Endodermal cell (in vitro differentiated cells): Measurements from ENCODE around the gene ARID3B. TPM values are rescaled to one million over a fixed set of nuclear protein-coding genes. Genes with fewer than 3 reads are reported as not detected.

ENCODE experiments used
- DNase-seq: peaks from one replicate; pipeline ENCODE4 v3.0.0-alpha.2; 2017
- H3K27ac ChIP-seq: 2 replicates; pipeline ENCODE4 v1.5.1; 2013; ENCODE audit warnings: mild to moderate bottlenecking, low read depth, low read length, moderate library complexity
- H3K27me3 ChIP-seq: 2 replicates; pipeline ENCODE4 v1.6.1; 2013; ENCODE audit warnings: mild to moderate bottlenecking, low read length, moderate library complexity; ENCODE audit not compliant: insufficient read depth, control insufficient read depth, poor library complexity, severe bottlenecking
- H3K36me3 ChIP-seq: 2 replicates; pipeline ENCODE4 v1.7.0; 2013; ENCODE audit warnings: mild to moderate bottlenecking, low read length, moderate library complexity; ENCODE audit not compliant: control insufficient read depth, insufficient read depth
- H3K4me1 ChIP-seq: one replicate; pipeline ENCODE4 v1.7.0; 2013; ENCODE audit warnings: low read length; ENCODE audit not compliant: control insufficient read depth, insufficient read depth
- H3K4me3 ChIP-seq: 2 replicates; pipeline ENCODE4 v1.5.1; 2013; ENCODE audit warnings: mild to moderate bottlenecking, low read length, moderate library complexity
- H3K9ac ChIP-seq: 2 replicates; pipeline ENCODE4 v1.6.1; 2013; ENCODE audit warnings: mild to moderate bottlenecking, low read length, moderate library complexity; ENCODE audit not compliant: poor library complexity, severe bottlenecking; ENCODE audit errors: extremely low read depth
- H3K9me3 ChIP-seq: 2 replicates; pipeline ENCODE4 v1.6.1; 2013; ENCODE audit warnings: mild to moderate bottlenecking, low read length, moderate library complexity; ENCODE audit not compliant: control insufficient read depth
- H3K27ac Mint-ChIP-seq: 2 replicates; pipeline ENCODE4 v1.8.0; 2020; ENCODE audit warnings: mixed read lengths
- H3K27me3 Mint-ChIP-seq: 2 replicates; pipeline ENCODE4 v1.8.0; 2021; ENCODE audit warnings: mild to moderate bottlenecking, mixed read lengths; ENCODE audit not compliant: insufficient read depth
- H3K36me3 Mint-ChIP-seq: 2 replicates; pipeline ENCODE4 v1.8.0; 2020; ENCODE audit warnings: low read depth, mixed read lengths
- H3K4me1 Mint-ChIP-seq: 2 replicates; pipeline ENCODE4 v1.8.0; 2020; ENCODE audit warnings: mixed read lengths
- H3K4me3 Mint-ChIP-seq: 2 replicates; pipeline ENCODE4 v1.8.0; 2020; ENCODE audit warnings: mild to moderate bottlenecking, moderate library complexity, mixed read lengths
- H3K9me3 Mint-ChIP-seq: 2 replicates; pipeline ENCODE4 v1.8.0; 2020; ENCODE audit warnings: mild to moderate bottlenecking, mixed read lengths
- WGBS, 2 experiments: methylation state at CpG; one replicate each; pipeline versions ENCODE4 v1.1.5 to v1.1.7; 2013; ENCODE audit warnings: missing lambda C conversion rate in 2 of 2, mixed read lengths in 1 of 2; ENCODE audit not compliant: insufficient coverage in 1 of 2, insufficient read length in 1 of 2; 5-methylcytosine and 5-hydroxymethylcytosine counted together
- total RNA-seq, 2 donors: library from RNA; stranded (reverse); fragmentation: NEBNext Ultra II Directional in 1 of 2; extraction: Animal tissue kit (Norgen Biotek cat#: 25700) in 1 of 2; gene quantifications; 2 replicates in 1 of 2; 3 replicates in 1 of 2; pipeline ENCODE4 v1.2.1, GENCODE V29; 2021
- TF ChIP-seq, protein P1 (sequence below): fragments of 200-600 bp; sonication (generic); conservative IDR thresholded peaks from 2 replicates; pipeline ENCODE4 v1.5.0; 2021; ENCODE audit warnings: antibody characterized with exemption, mild to moderate bottlenecking

The ARID3B gene
- total RNA-seq, 2 donors from 2014 or later = 98.1 to 99.4 TPM

DNA sequence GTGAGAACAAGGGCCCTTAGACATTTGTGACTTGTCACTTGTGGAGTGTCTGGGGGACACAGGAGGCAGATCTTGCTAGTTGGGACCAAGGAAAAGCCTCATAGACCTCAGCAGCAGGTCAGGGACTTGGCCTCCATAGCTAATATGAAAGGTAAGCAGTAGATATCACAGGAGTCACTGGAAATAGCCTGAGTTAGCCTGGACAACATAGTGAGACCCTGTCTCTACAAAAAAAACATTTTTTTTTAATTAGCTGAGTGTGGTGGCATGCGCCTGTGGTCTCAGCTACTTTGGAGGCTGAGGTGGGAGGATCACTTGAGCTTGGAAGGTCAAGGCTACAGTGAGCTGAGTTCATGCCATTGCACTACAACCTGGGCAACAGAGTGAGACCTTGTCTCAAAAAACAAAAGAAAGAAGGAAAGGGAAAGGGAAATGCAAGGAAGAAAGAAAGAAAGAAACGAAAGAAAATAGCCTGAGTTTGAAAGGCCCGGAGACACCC lies 37.5 kb downstream of the ARID3B start:
- no peak overlapping the region for H3K4me3 ChIP-seq
- no peak overlapping the region for H3K27ac ChIP-seq
- no peaks in the 10 kb centered on the region for H3K4me1 Mint-ChIP-seq
- peaks cover 86% of the 10 kb centered on the region for H3K36me3 ChIP-seq
- no peak overlapping the region for H3K9ac ChIP-seq
- H3K27ac Mint-ChIP-seq = no peak overlapping the region
- no peaks in the 10 kb centered on the region for H3K9me3 Mint-ChIP-seq
- H3K36me3 Mint-ChIP-seq = peaks cover 87% of the 10 kb centered on the region
- TF ChIP-seq, protein P1, sequence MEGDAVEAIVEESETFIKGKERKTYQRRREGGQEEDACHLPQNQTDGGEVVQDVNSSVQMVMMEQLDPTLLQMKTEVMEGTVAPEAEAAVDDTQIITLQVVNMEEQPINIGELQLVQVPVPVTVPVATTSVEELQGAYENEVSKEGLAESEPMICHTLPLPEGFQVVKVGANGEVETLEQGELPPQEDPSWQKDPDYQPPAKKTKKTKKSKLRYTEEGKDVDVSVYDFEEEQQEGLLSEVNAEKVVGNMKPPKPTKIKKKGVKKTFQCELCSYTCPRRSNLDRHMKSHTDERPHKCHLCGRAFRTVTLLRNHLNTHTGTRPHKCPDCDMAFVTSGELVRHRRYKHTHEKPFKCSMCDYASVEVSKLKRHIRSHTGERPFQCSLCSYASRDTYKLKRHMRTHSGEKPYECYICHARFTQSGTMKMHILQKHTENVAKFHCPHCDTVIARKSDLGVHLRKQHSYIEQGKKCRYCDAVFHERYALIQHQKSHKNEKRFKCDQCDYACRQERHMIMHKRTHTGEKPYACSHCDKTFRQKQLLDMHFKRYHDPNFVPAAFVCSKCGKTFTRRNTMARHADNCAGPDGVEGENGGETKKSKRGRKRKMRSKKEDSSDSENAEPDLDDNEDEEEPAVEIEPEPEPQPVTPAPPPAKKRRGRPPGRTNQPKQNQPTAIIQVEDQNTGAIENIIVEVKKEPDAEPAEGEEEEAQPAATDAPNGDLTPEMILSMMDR = no peak
- H3K27me3 Mint-ChIP-seq = no peaks in the 10 kb centered on the region
- H3K9me3 ChIP-seq = no peaks in the 10 kb centered on the region
- no peak overlapping the region for H3K4me3 Mint-ChIP-seq
- 90 to 92% methylated on average over 3 of the region's 3 CpGs for WGBS, 2 experiments
- H3K4me1 ChIP-seq = no peaks in the 10 kb centered on the region
- no peak for DNase-seq
- H3K27me3 ChIP-seq = no peaks in the 10 kb centered on the region

DNA sequence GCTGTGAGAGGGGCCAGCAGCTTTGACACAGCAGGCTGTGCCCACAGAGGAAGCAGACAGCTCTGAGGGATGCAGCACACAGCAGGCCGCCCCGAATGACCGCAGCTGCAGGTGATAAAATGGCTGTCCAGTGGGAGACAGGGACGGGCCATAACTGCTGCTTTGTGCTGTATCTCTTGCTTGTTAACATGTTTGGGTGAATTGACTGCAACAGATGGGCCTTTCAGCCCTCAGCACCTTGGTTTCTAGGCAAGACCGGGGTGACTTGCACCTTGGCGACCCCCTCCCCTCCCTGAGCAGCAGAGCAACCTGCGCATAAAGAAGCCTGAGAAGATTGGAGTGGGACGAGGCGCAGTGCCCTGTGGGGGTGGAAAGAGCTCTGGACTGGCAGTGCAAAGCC lies 38.0 kb downstream of the ARID3B start:
- H3K27me3 Mint-ChIP-seq = no peaks in the 10 kb centered on the region
- H3K4me1 Mint-ChIP-seq = no peaks in the 10 kb centered on the region
- no peak overlapping the region for H3K27ac ChIP-seq
- H3K4me1 ChIP-seq = no peaks in the 10 kb centered on the region
- no peaks in the 10 kb centered on the region for H3K27me3 ChIP-seq
- no peak overlapping the region for H3K4me3 ChIP-seq
- H3K9me3 Mint-ChIP-seq = no peaks in the 10 kb centered on the region
- no peak for DNase-seq
- H3K36me3 ChIP-seq = peaks cover 82% of the 10 kb centered on the region
- 90 to 94% methylated on average over 2 to 9 of the region's 9 CpGs for WGBS, 2 experiments
- H3K4me3 Mint-ChIP-seq = no peak overlapping the region
- peaks cover 86% of the 10 kb centered on the region for H3K36me3 Mint-ChIP-seq
- H3K9ac ChIP-seq = no peak overlapping the region
- H3K27ac Mint-ChIP-seq = peak overlapping the region; percentile 48
- TF ChIP-seq, protein P1 = no peak
- H3K9me3 ChIP-seq = no peaks in the 10 kb centered on the region

DNA sequence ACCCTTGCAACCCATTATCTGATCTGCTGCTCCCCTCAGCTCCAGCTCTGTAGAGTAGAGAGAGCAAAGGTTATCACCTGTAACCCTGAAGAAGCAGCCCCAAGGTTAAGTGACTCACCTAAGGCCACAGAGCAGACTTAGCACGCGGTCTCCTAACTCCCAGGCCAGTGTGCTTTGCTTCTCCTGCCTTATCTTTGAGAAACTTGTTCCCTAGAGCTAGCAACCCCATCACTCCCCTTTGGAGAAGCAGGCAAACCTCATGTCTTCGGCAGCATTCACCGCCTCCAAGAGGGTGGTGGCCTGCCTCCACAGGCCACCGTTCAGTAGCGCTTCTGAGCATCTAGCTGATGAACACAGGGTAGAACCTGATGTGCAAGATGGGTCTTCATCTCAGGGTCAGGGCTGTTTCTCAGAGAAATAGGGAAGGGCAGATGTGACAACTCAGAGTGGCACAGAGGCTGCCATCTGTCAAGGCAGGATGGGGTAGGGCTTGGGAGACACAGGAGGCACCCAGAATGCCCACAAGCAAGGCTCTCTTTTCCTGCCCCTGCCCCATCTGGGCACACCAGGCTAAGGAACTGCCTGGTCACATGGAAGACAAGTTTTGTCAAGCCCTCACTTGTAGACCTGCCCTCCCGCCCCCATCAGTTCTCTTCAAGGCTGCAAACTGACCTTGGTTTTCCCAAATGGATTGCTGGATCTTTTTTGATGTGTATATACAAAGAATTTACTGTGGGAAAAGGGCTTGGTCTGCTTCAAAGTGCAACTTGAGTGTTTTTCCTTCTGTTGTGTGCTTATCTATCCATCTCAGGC lies 39.7 kb downstream of the ARID3B start:
- H3K36me3 ChIP-seq = peaks cover 84% of the 10 kb centered on the region
- TF ChIP-seq, protein P1 = no peak
- no peaks in the 10 kb centered on the region for H3K9me3 ChIP-seq
- no peaks in the 10 kb centered on the region for H3K27me3 Mint-ChIP-seq
- no peaks in the 10 kb centered on the region for H3K4me1 ChIP-seq
- H3K27me3 ChIP-seq = no peaks in the 10 kb centered on the region
- H3K4me1 Mint-ChIP-seq = no peaks in the 10 kb centered on the region
- no peak overlapping the region for H3K9ac ChIP-seq
- H3K27ac ChIP-seq = no peak overlapping the region
- no peaks in the 10 kb centered on the region for H3K9me3 Mint-ChIP-seq
- 95 to 97% methylated on average over 7 of the region's 7 CpGs for WGBS, 2 experiments
- H3K4me3 ChIP-seq = no peak overlapping the region
- DNase-seq = no peak
- H3K36me3 Mint-ChIP-seq = peaks cover 79% of the 10 kb centered on the region
- peak overlapping the region; percentile 49 for H3K27ac Mint-ChIP-seq
- H3K4me3 Mint-ChIP-seq = no peak overlapping the region
